IPS-18c (cell line): Measurements from ENCODE around the gene CACNB2.

Experiments
- H3K4me3 ChIP-seq: 2 replicates; pipeline ENCODE4 v1.7.0; 2013; ENCODE audit warnings: low read depth, mild to moderate bottlenecking, low read length, moderate library complexity; ENCODE audit not compliant: insufficient read depth
- H3K9me3 ChIP-seq: one replicate; pipeline ENCODE4 v1.6.1; 2013; ENCODE audit warnings: mild to moderate bottlenecking, low read length, moderate library complexity; ENCODE audit not compliant: control insufficient read depth, insufficient read depth

The CACNB2 gene

DNA sequence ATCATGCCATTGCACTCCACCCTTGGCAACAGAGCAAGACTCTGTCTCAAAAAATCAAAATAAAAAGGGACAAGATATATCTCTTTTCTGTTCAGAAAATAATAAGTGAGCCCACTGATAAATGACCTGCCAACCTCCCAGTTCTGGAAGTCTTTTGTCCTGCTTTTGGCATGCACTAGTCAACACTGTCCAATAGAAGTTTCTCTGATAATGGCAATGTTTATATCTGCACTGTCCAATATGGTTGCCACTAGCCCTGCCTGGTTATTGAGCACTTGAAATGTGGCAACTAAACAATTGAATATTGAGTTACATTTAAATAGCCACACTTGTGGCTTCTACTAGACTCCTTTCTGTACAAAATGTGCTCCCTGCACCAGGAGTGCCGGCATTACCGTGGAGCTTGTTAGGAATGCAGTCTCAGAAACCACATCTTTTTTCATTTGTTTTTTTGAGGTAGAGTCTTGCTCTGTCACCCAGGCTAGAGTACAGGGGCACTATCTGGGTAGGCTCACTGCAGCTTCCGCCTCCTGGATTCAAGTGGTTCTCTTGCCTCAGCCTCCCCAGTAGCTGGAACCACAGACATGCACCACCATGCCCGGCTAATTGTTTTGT lies 229.7 kb downstream of the CACNB2 start:
- Histone ChIP-seq H3K9me3 (no peaks in the 10 kb centered on the region), H3K4me3 (no peak overlapping the region)

DNA sequence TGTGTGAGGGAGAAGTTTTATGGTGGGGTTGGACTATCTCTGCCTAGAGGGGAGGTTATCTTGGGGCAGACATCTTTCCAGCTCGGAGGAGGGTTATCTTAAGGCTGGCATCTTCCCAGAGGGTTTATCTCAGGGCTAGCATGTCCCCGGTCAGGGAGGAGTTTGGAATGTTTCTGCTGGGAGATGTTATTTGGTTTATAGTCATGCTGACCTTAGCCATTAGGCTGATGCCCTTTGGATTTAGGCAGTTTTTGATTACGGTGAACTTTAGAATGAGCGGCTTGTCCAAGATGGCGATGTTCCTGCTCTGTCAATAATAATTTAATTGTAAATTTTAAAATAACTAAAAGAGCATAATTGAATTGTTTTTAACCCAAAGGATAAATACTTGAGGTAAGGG lies 236.4 kb downstream of the CACNB2 start:
- no peaks in the 10 kb centered on the region for H3K9me3 ChIP-seq
- H3K4me3 ChIP-seq = no peak overlapping the region

DNA sequence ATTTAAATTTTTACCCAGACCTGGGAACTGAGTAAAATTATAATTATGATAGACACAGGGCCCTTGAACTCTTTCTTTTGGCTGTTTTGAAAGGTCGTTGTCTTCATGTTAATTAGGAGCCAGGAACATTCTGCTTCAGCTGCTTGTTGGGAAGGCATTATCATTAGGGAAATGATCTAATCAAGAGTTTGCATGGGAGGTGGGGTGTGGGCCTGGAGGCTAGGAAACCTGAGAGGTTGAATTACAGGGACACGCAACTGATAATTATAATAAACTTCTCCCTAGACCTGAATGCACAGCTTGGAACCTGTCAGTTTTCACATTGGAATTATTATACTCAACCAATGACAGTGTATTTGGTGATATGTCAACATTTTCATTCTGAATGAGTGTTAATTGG lies 237.7 kb downstream of the CACNB2 start:
- no peak overlapping the region for H3K4me3 ChIP-seq

DNA sequence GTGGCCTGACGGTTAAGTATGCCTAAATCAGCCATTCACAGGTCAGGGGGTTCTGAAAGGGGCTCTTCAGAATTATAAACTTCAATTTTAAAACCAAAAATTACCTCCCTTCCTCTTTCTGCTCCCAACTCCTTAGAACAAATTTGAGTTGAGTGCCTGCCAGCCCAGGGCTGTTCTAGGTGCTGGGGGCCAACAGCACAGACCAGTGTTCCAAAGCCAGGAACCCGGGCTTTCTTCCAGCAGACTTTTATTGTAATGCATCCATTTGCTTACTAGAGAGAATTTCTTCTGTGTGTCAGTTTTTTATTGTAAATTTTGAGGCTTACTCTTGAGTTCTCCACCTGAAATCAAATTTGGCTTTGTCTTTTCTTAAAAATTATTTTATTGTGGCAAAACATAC lies 238.5 kb downstream of the CACNB2 start:
- no peaks in the 10 kb centered on the region for H3K9me3 ChIP-seq

More for the DNA sequence above, 237.7 kb downstream of the CACNB2 start:
- H3K9me3 ChIP-seq = no peaks in the 10 kb centered on the region

DNA sequence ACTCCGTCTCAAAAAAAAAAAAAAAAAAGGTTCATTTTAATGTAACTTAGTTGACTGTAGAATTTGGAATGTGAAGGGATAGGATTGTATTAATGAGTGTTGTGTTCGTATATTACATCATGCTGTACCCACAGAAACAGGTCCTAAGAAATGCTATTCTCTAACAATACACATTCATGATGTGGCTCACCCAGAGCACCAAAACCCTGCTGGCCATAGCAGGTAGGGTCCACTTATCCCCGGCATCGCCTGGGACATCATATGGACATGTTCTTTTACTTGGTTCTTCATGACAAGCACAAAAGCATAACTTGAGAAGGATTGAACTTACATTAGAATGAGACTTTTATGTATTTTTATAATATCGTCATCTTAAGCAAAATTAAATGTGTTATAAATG lies 241.5 kb downstream of the CACNB2 start:
- H3K9me3 ChIP-seq = no peaks in the 10 kb centered on the region
- H3K4me3 ChIP-seq = no peak overlapping the region

More for the DNA sequence above, 238.5 kb downstream of the CACNB2 start:
- H3K4me3 ChIP-seq = no peak overlapping the region

- no peaks in the 10 kb centered on the region for H3K9me3 ChIP-seq
- no peak overlapping the region for H3K4me3 ChIP-seq
Measured at GRCh38 chr10:18397906-18398305, 257.7 kb downstream of the CACNB2 start.

DNA sequence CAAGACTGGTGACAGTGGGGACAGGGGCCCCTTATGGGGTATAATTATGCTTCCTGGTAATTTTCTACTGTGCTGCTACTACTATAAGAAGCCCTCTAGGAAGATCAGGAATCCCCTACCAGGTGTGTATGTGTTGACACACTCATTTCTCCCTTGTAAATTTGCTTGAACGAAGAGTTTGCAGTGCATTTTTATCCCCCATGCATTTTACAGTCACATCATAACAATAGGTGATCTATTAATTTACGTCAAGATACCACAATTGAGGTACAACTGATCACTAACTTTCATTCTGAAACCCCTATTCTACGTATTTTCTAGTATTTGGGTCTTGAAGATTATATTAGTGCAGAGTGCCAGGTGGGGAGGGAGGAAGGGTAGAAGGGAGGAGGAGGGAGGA lies 258.9 kb downstream of the CACNB2 start:
- Histone ChIP-seq H3K9me3 (no peaks in the 10 kb centered on the region), H3K4me3 (no peak overlapping the region)

DNA sequence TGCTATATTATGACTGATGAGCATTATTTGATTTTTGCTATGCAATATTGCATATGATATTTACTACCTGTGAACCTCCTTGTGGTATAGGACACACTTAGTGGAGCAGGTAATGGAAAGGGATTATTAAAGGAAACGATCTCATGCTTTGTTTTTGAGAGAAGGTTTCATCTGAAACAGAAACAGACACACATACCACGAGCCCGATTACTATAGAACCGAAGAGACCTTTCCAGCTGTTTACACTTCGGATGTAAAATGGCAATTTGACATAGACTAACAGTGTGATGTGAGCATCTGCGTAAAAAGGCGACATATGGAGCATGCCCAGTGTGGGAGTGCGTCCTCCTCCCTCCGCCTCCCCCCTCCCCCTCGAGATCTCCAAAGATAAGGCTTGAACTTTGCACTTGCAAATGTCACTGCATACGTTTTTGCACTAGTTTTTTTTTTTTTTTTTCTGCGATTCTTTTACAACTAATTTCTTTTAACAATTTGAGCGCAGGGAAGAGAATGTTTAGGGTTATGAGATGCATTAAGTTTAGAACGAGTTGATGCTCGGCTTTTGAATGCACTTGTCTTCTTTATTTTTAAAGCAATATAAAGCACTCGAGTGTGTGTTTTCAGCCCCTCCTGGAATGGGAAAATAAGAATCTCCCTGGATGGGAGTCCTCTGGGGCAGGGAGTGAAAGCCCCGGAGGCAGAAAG lies 260.1 kb downstream of the CACNB2 start:
- H3K4me3 ChIP-seq = peak overlapping the region; percentile 64

DNA sequence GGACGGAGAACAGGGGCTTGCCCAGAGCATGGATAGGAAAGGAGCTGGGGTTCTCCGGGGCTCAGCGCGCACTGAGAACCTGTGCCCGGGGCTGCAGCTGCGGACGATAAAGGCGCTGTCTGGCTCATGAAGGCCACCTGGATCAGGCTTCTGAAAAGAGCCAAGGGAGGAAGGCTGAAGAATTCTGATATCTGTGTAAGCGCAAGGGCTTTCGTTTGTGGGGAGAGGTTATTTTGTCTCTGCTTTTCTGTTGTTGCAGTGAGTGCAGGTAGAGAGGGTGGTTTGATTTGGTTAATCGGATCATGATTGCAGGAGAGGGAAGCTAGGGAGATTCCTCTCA lies 260.7 kb downstream of the CACNB2 start:
- H3K9me3 ChIP-seq = no peaks in the 10 kb centered on the region
- peak overlapping the region; percentile 64 for H3K4me3 ChIP-seq

More for the DNA sequence above, 260.1 kb downstream of the CACNB2 start:
- no peaks in the 10 kb centered on the region for H3K9me3 ChIP-seq

- H3K4me3 ChIP-seq = no peak overlapping the region
- H3K9me3 ChIP-seq = no peaks in the 10 kb centered on the region
Measured at GRCh38 chr10:18401416-18402195, 261.4 kb downstream of the CACNB2 start.

DNA sequence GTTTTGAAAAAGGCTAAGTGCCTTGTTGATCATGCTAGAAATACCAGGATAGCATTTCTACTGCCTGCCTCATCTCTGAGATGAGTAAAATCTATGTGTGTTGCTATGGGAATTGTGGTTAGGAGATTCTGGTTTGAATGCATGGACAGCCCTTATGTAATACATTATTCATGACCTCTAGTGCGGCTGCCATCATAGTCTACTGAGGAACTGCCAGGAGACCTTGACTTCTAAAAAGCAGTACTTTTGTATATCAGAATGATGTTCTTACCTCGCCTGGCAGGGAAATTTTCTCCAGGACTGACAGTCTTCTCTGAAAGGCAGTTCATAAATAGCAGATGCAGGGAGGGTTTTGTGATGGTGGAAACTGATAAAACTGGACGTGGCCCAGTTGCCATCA lies 262.6 kb downstream of the CACNB2 start:
- Histone ChIP-seq H3K9me3 (no peaks in the 10 kb centered on the region), H3K4me3 (no peak overlapping the region)

- no peaks in the 10 kb centered on the region for H3K9me3 ChIP-seq
- H3K4me3 ChIP-seq = no peak overlapping the region
Measured at GRCh38 chr10:18404530-18404929, 264.3 kb downstream of the CACNB2 start.

- H3K9me3 ChIP-seq = no peaks in the 10 kb centered on the region
- H3K4me3 ChIP-seq = no peak overlapping the region
Measured at GRCh38 chr10:18406136-18406535, 265.9 kb downstream of the CACNB2 start.

- Histone ChIP-seq H3K9me3 (no peaks in the 10 kb centered on the region), H3K4me3 (no peak overlapping the region)
Measured at GRCh38 chr10:18409599-18410397, 269.6 kb downstream of the CACNB2 start.

DNA sequence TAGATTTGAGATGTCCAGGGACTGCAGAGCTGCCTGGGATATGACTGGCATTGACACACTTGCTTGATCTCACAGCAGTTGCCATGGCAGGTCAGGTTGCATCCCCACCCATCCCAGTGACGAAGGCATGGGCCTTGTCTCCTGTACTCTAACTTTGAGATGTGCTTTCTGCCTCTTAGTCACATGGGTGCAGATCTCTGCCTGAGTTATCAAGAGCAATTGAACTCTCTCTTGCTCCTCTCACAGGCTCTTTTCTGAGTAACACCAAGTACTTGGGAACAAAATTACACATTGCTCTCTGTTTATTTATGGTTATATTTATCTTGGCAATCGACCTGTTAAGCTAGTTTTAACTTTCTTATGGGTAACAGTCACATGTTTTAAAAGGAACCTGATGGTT lies 273.8 kb downstream of the CACNB2 start:
- Histone ChIP-seq H3K9me3 (no peaks in the 10 kb centered on the region), H3K4me3 (no peak overlapping the region)

DNA sequence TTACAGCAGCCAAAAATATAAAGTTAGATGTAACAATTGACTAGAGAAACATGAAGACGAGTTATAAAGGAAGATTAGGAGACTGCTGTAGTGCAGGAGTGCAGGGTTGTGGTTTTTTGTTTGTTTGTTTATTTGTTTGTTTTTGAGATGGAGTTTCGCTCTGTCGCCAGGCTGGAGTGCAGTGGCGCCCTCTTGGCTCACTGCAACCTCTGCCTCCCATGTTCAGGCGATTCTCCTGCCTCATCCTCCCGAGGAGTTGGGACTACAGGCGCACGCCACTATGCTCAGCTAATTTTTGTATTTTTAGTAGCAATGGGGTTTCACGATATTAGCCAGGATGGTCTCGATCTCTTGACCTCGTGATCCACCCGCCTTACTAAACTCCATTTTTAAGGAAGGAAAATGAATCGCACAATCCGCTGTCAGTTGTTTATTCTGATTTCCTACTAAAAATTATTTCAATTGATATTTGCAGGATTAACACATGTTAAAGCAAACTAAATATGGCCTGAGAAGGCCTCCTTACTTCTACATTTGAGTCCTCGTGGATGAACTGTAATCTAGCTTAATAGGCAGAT lies 277.8 kb downstream of the CACNB2 start:
- H3K4me3 ChIP-seq = no peak overlapping the region

DNA sequence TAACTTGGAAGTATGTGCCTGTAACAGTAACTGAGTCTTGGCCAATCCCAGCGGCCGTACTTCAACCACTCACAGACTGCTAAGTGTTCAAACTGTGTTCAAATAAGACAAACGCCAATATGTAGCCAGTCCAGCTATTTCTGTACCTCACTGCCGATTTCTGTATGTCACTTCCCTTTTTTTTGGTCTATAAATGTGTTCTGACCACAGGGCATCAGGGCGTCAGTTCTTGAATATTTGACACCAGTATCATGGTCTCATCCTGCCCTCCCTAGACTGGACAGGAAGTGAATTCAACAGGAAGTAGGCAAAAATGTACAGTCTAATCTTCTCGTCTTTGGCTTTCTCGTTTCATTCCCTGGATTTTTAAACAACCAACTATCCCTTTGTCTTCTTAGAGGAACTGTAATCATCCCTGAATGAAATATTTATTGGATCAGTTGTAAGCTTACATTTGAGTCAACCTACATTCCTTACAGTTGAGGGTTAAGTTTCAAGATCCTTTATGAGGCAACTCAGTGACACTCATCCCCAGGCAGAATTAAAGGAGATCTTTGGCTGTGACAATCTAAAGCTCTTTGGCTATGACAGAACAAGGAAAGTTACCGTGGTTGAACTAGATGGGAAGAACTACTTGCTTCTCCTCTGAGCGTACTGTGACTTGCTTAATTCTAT lies 278.5 kb downstream of the CACNB2 start:
- Histone ChIP-seq H3K4me3 (no peak overlapping the region), H3K9me3 (no peaks in the 10 kb centered on the region)

More for the DNA sequence above, 277.8 kb downstream of the CACNB2 start:
- no peaks in the 10 kb centered on the region for H3K9me3 ChIP-seq
